ENCODE results near the gene FGF12. TPM values are rescaled to one million over a fixed set of nuclear protein-coding genes. Genes with fewer than 3 reads are reported as not detected.

Gene FGF12
- total and polyA plus RNA-seq, 2 donors (not counting 1 experiment from before 2014, with no cell fraction given): 0.17 TPM; not detected in 1

GRCh38 chr3:192397012-192397411, 330.3 kb downstream of the FGF12 start:
- no peaks in the 10 kb centered on the region for H3K4me1 ChIP-seq (ENCODE audit: control insufficient read depth, extremely low read depth, insufficient read depth, low read length)
- no peaks in the 10 kb centered on the region for H3K27me3 ChIP-seq (ENCODE audit: control insufficient read depth, insufficient read depth, low read length)
- no peaks in the 10 kb centered on the region for H4K20me1 ChIP-seq (ENCODE audit: control insufficient read depth, extremely low read depth, insufficient read depth, low read length)
- no peak overlapping the region for H3K27ac ChIP-seq (ENCODE audit: insufficient read depth, low read length)
- DNase-seq (ENCODE audit: low read depth in 2 of 2): no peak
- H3K36me3 ChIP-seq (ENCODE audit: control insufficient read depth, insufficient read depth, low read length): no peaks in the 10 kb centered on the region
- no peaks in the 10 kb centered on the region for H3K9me3 ChIP-seq (ENCODE audit: control insufficient read depth, insufficient read depth, low read depth, low read length)
- no peak overlapping the region for H3K4me2 ChIP-seq (ENCODE audit: extremely low read depth, insufficient read depth, low read length)
- no peaks in the 10 kb centered on the region for H3K79me2 ChIP-seq (ENCODE audit: control insufficient read depth, insufficient read depth, low read length)
- TF ChIP-seq EZH2 (IDR thresholded peaks at IDR 0.05; ENCODE audit: low read length, missing control alignments): no peak
- TF ChIP-seq CTCF (conservative IDR thresholded peaks at IDR 0.05 in 1 of 2, IDR thresholded peaks at IDR 0.05 in 1 of 2; ENCODE audit: low read depth in 1 of 2, low read length in 2 of 2): no peak
- no peak overlapping the region for H3K9ac ChIP-seq (ENCODE audit: insufficient read depth, low read length)
- no peak overlapping the region for H2AFZ ChIP-seq (ENCODE audit: low read length)
- no peak overlapping the region for H3K4me3 ChIP-seq (replicated peaks in 1 of 4; ENCODE audit: control extremely low read depth in 1 of 4, insufficient read depth in 1 of 4, low read depth in 3 of 4, low read length in 4 of 4)

- TF ChIP-seq CTCF (conservative IDR thresholded peaks at IDR 0.05 in 1 of 2, IDR thresholded peaks at IDR 0.05 in 1 of 2; ENCODE audit: low read depth in 1 of 2, low read length in 2 of 2) (no peak), EZH2 (IDR thresholded peaks at IDR 0.05; ENCODE audit: low read length, missing control alignments) (no peak)
- Histone ChIP-seq H2AFZ (ENCODE audit: low read length) (no peak overlapping the region), H3K9me3 (ENCODE audit: control insufficient read depth, insufficient read depth, low read depth, low read length) (no peaks in the 10 kb centered on the region), H3K4me2 (ENCODE audit: extremely low read depth, insufficient read depth, low read length) (no peak overlapping the region), H3K4me3 (replicated peaks in 1 of 4; ENCODE audit: control extremely low read depth in 1 of 4, insufficient read depth in 1 of 4, low read depth in 3 of 4, low read length in 4 of 4) (no peak overlapping the region), H4K20me1 (ENCODE audit: control insufficient read depth, extremely low read depth, insufficient read depth, low read length) (no peaks in the 10 kb centered on the region), H3K36me3 (ENCODE audit: control insufficient read depth, insufficient read depth, low read length) (no peaks in the 10 kb centered on the region), H3K9ac (ENCODE audit: insufficient read depth, low read length) (no peak overlapping the region), H3K4me1 (ENCODE audit: control insufficient read depth, extremely low read depth, insufficient read depth, low read length) (no peaks in the 10 kb centered on the region), H3K79me2 (ENCODE audit: control insufficient read depth, insufficient read depth, low read length) (no peaks in the 10 kb centered on the region), H3K27me3 (ENCODE audit: control insufficient read depth, insufficient read depth, low read length) (no peaks in the 10 kb centered on the region), H3K27ac (ENCODE audit: insufficient read depth, low read length) (no peak overlapping the region)
- no peak for DNase-seq (ENCODE audit: low read depth in 2 of 2)
Observed at GRCh38 chr3:192395506-192395905, 331.8 kb downstream of the FGF12 start.

- Histone ChIP-seq H3K27me3 (ENCODE audit: control insufficient read depth, insufficient read depth, low read length) (no peaks in the 10 kb centered on the region), H3K27ac (ENCODE audit: insufficient read depth, low read length) (no peak overlapping the region), H3K9ac (ENCODE audit: insufficient read depth, low read length) (no peak overlapping the region), H3K4me3 (replicated peaks in 1 of 4; ENCODE audit: control extremely low read depth in 1 of 4, insufficient read depth in 1 of 4, low read depth in 3 of 4, low read length in 4 of 4) (no peak overlapping the region), H4K20me1 (ENCODE audit: control insufficient read depth, extremely low read depth, insufficient read depth, low read length) (no peaks in the 10 kb centered on the region), H2AFZ (ENCODE audit: low read length) (no peak overlapping the region), H3K79me2 (ENCODE audit: control insufficient read depth, insufficient read depth, low read length) (no peaks in the 10 kb centered on the region), H3K9me3 (ENCODE audit: control insufficient read depth, insufficient read depth, low read depth, low read length) (no peaks in the 10 kb centered on the region), H3K4me2 (ENCODE audit: extremely low read depth, insufficient read depth, low read length) (no peak overlapping the region), H3K36me3 (ENCODE audit: control insufficient read depth, insufficient read depth, low read length) (no peaks in the 10 kb centered on the region), H3K4me1 (ENCODE audit: control insufficient read depth, extremely low read depth, insufficient read depth, low read length) (no peaks in the 10 kb centered on the region)
- TF ChIP-seq CTCF (conservative IDR thresholded peaks at IDR 0.05 in 1 of 2, IDR thresholded peaks at IDR 0.05 in 1 of 2; ENCODE audit: low read depth in 1 of 2, low read length in 2 of 2) (no peak), EZH2 (IDR thresholded peaks at IDR 0.05; ENCODE audit: low read length, missing control alignments) (no peak)
- DNase-seq (ENCODE audit: low read depth in 2 of 2): no peak
Observed at GRCh38 chr3:192392986-192393385, 334.4 kb downstream of the FGF12 start.
